ENCODE data around the gene CDC42BPG.
"Not testable (repeated sequence)": the region's sequence is repeated elsewhere in the genome, so short reads cannot be mapped to it uniquely, and the experiment has no call there.

CDC42BPG gene

DNA sequence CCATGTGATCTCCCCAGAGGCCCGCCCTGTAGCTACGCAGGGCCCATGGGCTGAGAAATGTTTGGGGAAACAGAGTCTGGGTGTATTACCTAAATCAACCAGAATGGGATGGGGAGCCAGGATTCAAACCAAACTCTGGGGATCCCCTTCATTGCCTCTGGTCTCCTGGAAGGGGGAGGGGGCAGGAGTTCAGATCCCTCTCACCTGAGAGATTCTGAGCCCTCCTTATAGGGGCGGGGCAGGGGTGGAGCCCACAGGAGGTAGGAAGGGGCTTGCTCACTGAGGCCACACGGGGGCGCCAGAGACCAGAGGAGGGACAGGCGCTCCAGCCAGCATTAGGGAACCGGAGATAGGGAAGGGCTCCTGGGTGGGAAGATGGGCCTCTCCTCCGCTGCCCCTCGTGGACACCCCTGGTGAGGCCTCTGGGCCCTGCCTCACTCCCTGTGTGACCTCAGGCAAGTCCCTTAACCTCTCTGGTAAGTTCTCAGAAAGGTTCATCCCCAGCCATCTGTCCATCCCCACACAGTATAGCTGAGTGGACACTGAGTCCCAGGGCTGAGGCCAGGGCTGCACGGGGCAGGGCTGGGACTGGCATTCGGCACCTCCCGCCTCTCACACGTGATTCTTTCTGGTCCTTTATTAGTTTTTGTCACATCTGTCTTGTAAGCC is 2.7 kb upstream of the CDC42BPG start:
- H3K9me3 ChIP-seq (ENCODE audit: control insufficient read depth in 2 of 2, low read length in 2 of 2): no peaks in the 10 kb centered on the region
- no peaks in the 10 kb centered on the region for H3K36me3 ChIP-seq (ENCODE audit: control insufficient read depth in 2 of 2, insufficient read depth in 2 of 2, low read length in 2 of 2)
- H3K27me3 ChIP-seq (ENCODE audit: control insufficient read depth in 1 of 2, insufficient read depth in 2 of 2, low read length in 2 of 2): peaks cover 0 to 8% of the 10 kb centered on the region in 2 donors
- peaks cover 41% of the 10 kb centered on the region for H3K4me1 ChIP-seq (ENCODE audit: control insufficient read depth, insufficient read depth, low read length)
- H3K9ac ChIP-seq (ENCODE audit: low read length in 2 of 2): peak overlapping the region in 1 of 2 donors; percentile 50
- H3K4me3 ChIP-seq (ENCODE audit: low read length in 2 of 2): peak overlapping the region in 1 of 2 donors; percentile 49
- H3K27ac ChIP-seq (ENCODE audit: low read length): no peak overlapping the region

DNA sequence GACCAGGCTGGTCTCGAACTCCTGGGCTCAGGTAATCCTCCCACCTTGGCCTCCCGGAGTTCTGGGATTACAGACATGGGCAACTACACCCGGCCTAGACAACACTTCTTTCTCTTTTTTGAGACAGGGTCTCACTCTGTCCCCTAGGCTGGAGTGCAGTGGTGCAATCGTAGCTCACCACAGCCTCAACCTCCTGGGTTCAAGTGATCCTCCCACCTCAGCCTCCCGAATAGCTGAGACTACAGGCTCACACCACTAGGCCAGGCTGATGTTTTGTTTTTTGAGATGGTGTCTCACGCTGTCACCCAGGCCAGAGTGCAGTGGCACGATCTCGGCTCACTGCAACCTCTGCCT is 1.3 kb upstream of the CDC42BPG start:
- H3K9me3 ChIP-seq (ENCODE audit: control insufficient read depth in 2 of 2, low read length in 2 of 2); H3K27me3 ChIP-seq (ENCODE audit: control insufficient read depth in 1 of 2, insufficient read depth in 2 of 2, low read length in 2 of 2); H3K27ac ChIP-seq (ENCODE audit: low read length); H3K9ac ChIP-seq (ENCODE audit: low read length in 2 of 2); H3K4me3 ChIP-seq (ENCODE audit: low read length in 2 of 2); H3K36me3 ChIP-seq (ENCODE audit: control insufficient read depth in 2 of 2, insufficient read depth in 2 of 2, low read length in 2 of 2): not testable (repeated sequence)
- H3K4me1 ChIP-seq (ENCODE audit: control insufficient read depth, insufficient read depth, low read length): peaks cover 29% of the 10 kb centered on the region

DNA sequence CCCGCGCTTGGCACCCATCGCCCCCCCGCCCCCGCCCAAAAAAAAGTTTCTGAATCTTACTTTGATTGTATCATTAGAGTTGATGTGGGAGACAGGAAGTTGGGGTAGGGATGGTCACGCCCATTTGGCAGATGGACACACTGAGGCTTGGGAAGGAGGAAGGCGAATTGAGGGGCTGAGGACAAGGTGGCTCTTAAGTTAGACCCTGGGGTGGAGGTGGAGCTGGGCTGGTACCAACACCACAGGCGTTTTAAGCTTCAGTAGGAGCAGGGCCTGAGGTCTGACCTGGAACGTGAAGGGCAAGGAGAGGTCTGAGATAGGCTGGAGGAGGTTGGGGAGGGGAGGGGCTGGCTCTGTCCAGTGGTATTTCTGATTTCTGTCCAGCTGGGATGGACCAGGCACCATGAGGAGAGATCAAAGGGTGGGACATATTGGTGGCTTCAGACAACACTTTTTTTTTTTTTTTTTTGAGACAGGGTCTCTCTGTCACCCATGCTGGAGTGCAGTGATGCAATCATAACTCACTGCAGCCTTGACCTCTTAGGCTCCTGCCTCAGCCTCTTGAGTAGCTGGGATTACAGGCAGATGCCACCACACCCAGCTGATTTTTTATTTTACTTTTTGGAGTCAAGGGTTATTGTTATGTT is 799 bp upstream of the CDC42BPG start:
- peak overlapping the region in 1 of 2 donors; percentile 49 for H3K4me3 ChIP-seq (ENCODE audit: low read length in 2 of 2)
- no peaks in the 10 kb centered on the region for H3K36me3 ChIP-seq (ENCODE audit: control insufficient read depth in 2 of 2, insufficient read depth in 2 of 2, low read length in 2 of 2)
- peaks cover 0 to 8% of the 10 kb centered on the region in 2 donors for H3K27me3 ChIP-seq (ENCODE audit: control insufficient read depth in 1 of 2, insufficient read depth in 2 of 2, low read length in 2 of 2)
- H3K9ac ChIP-seq (ENCODE audit: low read length in 2 of 2): no peak overlapping the region
- H3K4me1 ChIP-seq (ENCODE audit: control insufficient read depth, insufficient read depth, low read length): peaks cover 28% of the 10 kb centered on the region
- no peaks in the 10 kb centered on the region for H3K9me3 ChIP-seq (ENCODE audit: control insufficient read depth in 2 of 2, low read length in 2 of 2)
- no peak overlapping the region for H3K27ac ChIP-seq (ENCODE audit: low read length)

DNA sequence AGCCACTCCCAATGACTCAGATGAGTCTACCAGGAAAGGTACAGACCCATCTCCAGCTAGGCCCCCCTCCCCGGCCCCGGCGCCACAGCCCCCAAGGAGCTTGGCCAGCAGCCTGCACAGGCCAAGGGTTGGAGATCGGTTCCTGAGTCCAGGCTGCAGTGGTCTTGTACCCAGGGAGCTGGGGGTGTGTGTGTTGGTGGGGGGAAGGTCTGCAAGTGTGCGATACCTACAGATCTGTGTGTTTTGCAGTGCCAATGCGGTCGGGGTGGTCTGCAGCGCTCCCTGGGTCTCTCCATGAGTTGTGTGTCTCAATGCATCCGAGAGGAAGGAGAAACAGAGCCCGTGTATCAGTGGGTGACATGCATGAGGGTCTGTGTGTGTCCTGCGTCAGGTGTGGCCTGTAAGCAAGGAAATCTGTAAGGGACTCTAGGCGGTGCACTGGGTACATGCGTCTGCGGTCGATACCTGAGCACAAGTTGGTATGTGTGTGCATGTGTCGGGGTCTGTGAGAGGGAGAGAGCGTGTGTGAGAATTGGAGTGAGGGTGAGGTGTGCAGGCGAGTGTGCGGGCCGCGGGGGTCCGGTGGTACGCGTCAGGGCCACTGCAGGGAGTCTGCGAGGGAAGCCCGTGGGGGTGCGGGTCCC is 645 bp downstream of the CDC42BPG start:
- H3K27ac ChIP-seq (ENCODE audit: low read length): no peak overlapping the region
- peaks cover 20% of the 10 kb centered on the region for H3K4me1 ChIP-seq (ENCODE audit: control insufficient read depth, insufficient read depth, low read length)
- no peak overlapping the region for H3K9ac ChIP-seq (ENCODE audit: low read length in 2 of 2)
- H3K9me3 ChIP-seq (ENCODE audit: control insufficient read depth in 2 of 2, low read length in 2 of 2): no peaks in the 10 kb centered on the region
- H3K36me3 ChIP-seq (ENCODE audit: control insufficient read depth in 2 of 2, insufficient read depth in 2 of 2, low read length in 2 of 2): no peaks in the 10 kb centered on the region
- peaks cover 0 to 8% of the 10 kb centered on the region in 2 donors for H3K27me3 ChIP-seq (ENCODE audit: control insufficient read depth in 1 of 2, insufficient read depth in 2 of 2, low read length in 2 of 2)
- H3K4me3 ChIP-seq (ENCODE audit: low read length in 2 of 2): peak overlapping the region in 1 of 2 donors; percentile 49

DNA sequence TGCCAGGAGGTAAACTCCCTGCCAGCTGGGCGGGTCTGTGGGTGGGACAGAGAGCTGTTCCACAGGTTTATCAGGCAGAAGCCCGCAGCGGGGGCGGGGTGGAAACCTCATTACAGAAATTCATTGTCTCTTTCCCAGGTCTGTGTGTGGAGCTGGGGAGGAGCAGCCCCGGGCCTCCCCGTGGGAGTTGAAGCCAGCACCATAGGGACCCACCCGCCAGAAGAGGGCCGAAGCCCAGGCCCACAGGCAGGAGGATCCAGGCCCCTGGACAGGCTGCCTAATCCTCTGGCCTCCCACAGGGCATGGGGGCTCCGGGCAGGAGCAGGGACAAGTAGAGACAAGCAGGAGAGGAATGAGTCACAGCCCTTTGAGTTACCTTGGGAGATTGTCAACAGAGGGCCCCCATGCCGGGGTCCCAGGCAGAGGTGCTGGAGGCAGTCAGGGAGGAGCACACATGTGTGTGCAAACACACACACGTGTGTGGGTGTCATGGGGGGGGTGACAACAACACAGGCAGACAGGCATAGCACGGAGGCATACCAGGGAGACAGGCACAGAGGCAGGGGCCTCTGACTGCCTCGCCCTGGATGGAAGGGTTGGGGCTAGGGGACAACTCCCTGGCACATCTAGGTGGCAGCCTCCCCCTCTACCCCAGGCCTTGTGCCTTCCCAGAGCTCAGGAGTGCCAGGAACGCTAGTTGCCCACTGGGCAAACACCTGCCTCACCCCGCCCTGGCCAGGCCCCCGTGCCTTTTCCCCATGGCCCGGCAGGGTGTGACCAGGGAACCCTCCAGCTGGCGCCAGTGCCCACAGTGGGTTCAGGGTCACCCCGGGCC is 1.4 kb downstream of the CDC42BPG start:
- H3K27me3 ChIP-seq (ENCODE audit: control insufficient read depth in 1 of 2, insufficient read depth in 2 of 2, low read length in 2 of 2): peaks cover 0 to 8% of the 10 kb centered on the region in 2 donors
- H3K4me3 ChIP-seq (ENCODE audit: low read length in 2 of 2): no peak overlapping the region
- no peaks in the 10 kb centered on the region for H3K36me3 ChIP-seq (ENCODE audit: control insufficient read depth in 2 of 2, insufficient read depth in 2 of 2, low read length in 2 of 2)
- H3K27ac ChIP-seq (ENCODE audit: low read length): no peak overlapping the region
- H3K9ac ChIP-seq (ENCODE audit: low read length in 2 of 2): no peak overlapping the region
- H3K4me1 ChIP-seq (ENCODE audit: control insufficient read depth, insufficient read depth, low read length): peaks cover 16% of the 10 kb centered on the region
- no peaks in the 10 kb centered on the region for H3K9me3 ChIP-seq (ENCODE audit: control insufficient read depth in 2 of 2, low read length in 2 of 2)

DNA sequence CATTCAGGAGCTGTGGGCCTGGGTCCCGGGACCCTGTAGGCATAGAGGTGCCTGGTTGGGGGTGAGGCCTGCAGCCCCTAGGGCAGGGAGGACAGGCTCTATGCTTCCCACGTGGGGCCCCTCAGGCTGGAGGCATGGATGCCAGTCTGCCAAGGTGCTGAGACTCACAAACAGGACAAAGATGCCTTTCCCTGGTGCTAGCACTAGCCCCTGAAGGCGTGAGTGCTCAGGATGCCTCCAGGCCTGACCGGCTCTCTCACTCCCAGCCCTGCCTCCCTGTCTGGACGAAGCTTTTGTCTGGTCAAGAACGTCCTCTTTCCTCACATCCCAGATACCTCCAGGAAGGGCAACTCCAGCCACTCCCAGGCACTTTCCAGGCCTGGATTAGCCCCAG is 2.1 kb downstream of the CDC42BPG start:
- H3K27me3 ChIP-seq (ENCODE audit: control insufficient read depth in 1 of 2, insufficient read depth in 2 of 2, low read length in 2 of 2): peaks cover 0 to 8% of the 10 kb centered on the region in 2 donors
- H3K9me3 ChIP-seq (ENCODE audit: control insufficient read depth in 2 of 2, low read length in 2 of 2): no peaks in the 10 kb centered on the region
- no peak overlapping the region for H3K9ac ChIP-seq (ENCODE audit: low read length in 2 of 2)
- no peak overlapping the region for H3K27ac ChIP-seq (ENCODE audit: low read length)
- no peaks in the 10 kb centered on the region for H3K36me3 ChIP-seq (ENCODE audit: control insufficient read depth in 2 of 2, insufficient read depth in 2 of 2, low read length in 2 of 2)
- peaks cover 14% of the 10 kb centered on the region for H3K4me1 ChIP-seq (ENCODE audit: control insufficient read depth, insufficient read depth, low read length)
- no peak overlapping the region for H3K4me3 ChIP-seq (ENCODE audit: low read length in 2 of 2)

DNA sequence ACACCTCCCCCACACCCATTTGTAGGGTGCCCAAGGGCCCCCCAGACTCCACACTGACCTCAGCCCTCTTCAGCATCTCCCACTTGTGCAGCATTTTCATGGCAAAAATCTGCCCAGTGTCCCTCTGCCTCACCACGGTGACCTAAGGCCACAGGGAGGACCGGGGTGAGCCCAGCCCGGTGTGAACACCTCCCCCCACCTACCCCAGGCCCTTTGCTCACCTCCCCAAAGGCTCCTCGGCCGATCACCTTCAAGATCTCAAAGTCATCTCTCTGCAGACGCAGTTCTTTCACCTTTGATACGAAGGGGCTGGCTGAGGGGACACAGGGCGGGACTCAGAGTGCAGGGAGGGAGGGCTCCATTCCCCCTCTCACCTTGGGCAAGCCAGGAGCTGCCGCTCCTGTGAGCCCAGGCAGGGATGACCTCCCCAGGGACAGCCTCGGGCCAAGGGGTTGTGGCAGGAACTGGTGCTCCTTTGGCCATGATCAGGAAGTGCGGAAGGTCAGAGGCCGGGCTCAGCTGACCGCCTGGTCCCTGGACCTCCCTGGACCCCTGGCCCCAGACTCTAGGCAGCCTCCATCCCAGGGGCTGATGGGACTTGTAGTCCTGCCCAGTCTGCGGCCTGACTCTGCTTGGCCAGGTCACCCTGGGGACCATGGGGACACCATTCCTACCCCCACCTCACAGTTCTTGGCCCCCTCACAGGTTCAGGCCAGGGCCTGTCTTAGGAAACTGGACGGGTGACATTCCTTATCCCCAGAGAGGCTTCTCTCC is 2.7 kb downstream of the CDC42BPG start:
- H3K36me3 ChIP-seq (ENCODE audit: control insufficient read depth in 2 of 2, insufficient read depth in 2 of 2, low read length in 2 of 2): no peaks in the 10 kb centered on the region
- peaks cover 0 to 8% of the 10 kb centered on the region in 2 donors for H3K27me3 ChIP-seq (ENCODE audit: control insufficient read depth in 1 of 2, insufficient read depth in 2 of 2, low read length in 2 of 2)
- H3K4me3 ChIP-seq (ENCODE audit: low read length in 2 of 2): no peak overlapping the region
- no peaks in the 10 kb centered on the region for H3K9me3 ChIP-seq (ENCODE audit: control insufficient read depth in 2 of 2, low read length in 2 of 2)
- H3K27ac ChIP-seq (ENCODE audit: low read length): no peak overlapping the region
- H3K9ac ChIP-seq (ENCODE audit: low read length in 2 of 2): no peak overlapping the region
- peaks cover 8% of the 10 kb centered on the region for H3K4me1 ChIP-seq (ENCODE audit: control insufficient read depth, insufficient read depth, low read length)

DNA sequence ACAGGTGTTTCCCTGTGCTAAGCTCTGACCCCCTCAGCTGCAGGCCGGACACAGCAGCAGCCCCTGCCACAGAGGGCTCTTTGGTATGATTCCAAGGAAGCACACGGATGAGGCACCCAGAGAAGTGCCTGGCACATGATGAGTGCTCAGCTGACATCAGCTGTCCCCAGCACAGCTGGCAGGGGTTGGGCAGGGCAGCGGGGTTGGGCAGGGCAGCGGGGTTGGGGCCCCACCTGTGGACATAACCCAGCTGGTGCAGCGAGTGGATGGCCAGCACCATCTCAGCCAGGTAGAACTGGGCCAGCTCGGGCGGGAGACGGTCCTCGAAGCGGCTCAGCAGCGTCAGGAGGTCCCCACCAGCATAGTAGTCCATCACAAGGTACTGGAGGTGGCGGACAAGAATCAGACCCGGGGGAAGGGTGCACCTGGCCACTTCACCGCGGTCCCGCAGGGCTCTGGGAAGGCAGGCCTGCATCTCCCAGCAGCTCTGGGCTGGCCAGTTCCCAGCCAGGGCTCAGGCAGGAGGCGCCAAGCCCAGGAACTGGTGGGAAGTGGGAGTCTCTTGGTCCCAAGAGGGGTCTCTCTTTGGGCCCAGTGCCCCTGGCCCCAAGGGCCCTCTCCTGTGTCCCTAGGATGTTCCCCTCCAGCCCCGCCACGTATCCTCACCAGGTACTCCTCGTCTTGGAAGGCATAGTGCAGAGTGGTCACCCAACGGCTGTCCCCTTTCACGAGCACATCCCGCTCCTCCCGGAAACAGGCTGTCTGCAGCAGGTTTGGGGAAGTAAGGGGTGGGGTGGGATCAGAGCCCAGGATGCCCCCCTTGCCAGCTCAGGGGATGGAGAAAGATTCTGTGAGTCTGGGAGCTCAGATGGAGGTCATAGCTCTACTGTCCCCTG is 4.3 kb downstream of the CDC42BPG start:
- Histone ChIP-seq H3K27me3 (ENCODE audit: control insufficient read depth in 1 of 2, insufficient read depth in 2 of 2, low read length in 2 of 2) (peaks cover 0 to 7% of the 10 kb centered on the region in 2 donors), H3K9me3 (ENCODE audit: control insufficient read depth in 2 of 2, low read length in 2 of 2) (no peaks in the 10 kb centered on the region), H3K36me3 (ENCODE audit: control insufficient read depth in 2 of 2, insufficient read depth in 2 of 2, low read length in 2 of 2) (no peaks in the 10 kb centered on the region), H3K4me3 (ENCODE audit: low read length in 2 of 2) (no peak overlapping the region), H3K9ac (ENCODE audit: low read length in 2 of 2) (no peak overlapping the region), H3K27ac (ENCODE audit: low read length) (no peak overlapping the region), H3K4me1 (ENCODE audit: control insufficient read depth, insufficient read depth, low read length) (peaks cover 8% of the 10 kb centered on the region)

DNA sequence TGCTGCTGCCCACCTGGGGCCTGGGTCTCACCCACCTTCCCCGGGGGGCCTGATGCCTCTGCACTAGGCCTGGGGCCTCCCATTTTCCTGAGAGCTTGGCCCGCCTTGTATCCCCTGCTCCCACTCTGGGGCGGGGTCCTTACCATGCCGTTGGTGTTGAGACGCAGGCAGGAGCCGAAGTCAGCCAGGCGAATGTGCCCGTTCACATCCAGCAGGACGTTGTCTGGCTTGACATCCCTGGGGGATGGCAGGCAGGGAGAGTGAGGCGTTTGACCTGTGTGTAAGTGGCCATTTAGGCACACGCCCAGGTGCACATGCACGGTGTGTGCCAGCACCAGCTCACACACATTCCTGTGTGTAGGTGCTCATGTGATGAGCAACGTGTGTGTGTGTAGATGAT is 5.1 kb downstream of the CDC42BPG start:
- no peak overlapping the region for H3K27ac ChIP-seq (ENCODE audit: low read length)
- no peaks in the 10 kb centered on the region for H3K27me3 ChIP-seq (ENCODE audit: control insufficient read depth in 1 of 2, insufficient read depth in 2 of 2, low read length in 2 of 2)
- no peak overlapping the region for H3K4me3 ChIP-seq (ENCODE audit: low read length in 2 of 2)
- no peaks in the 10 kb centered on the region for H3K36me3 ChIP-seq (ENCODE audit: control insufficient read depth in 2 of 2, insufficient read depth in 2 of 2, low read length in 2 of 2)
- H3K9ac ChIP-seq (ENCODE audit: low read length in 2 of 2): no peak overlapping the region
- H3K4me1 ChIP-seq (ENCODE audit: control insufficient read depth, insufficient read depth, low read length): no peaks in the 10 kb centered on the region
- no peaks in the 10 kb centered on the region for H3K9me3 ChIP-seq (ENCODE audit: control insufficient read depth in 2 of 2, low read length in 2 of 2)

Measured in stomach smooth muscle (tissue), 2 donors.